NCI-H2107 treated with DMSO at 0.1 percent for 48 hours (cell line): ENCODE measurements around the gene SPAG9.
A peak's percentile ranks its signal among the peaks of the same experiment; 100 is the strongest.

Source experiments
- DNase-seq: peaks from one replicate; lab custom pipeline; 2025; ENCODE audit not compliant: unreplicated experiment; lab: John Stamatoyannopoulos, UW

Gene SPAG9

GRCh38 chr17:50957600-50958575, 162.8 kb downstream of the SPAG9 start:
- no peak for DNase-seq

- peak; percentile 46 for DNase-seq
Observed at GRCh38 chr17:50956750-50957523, 163.7 kb downstream of the SPAG9 start.

DNA sequence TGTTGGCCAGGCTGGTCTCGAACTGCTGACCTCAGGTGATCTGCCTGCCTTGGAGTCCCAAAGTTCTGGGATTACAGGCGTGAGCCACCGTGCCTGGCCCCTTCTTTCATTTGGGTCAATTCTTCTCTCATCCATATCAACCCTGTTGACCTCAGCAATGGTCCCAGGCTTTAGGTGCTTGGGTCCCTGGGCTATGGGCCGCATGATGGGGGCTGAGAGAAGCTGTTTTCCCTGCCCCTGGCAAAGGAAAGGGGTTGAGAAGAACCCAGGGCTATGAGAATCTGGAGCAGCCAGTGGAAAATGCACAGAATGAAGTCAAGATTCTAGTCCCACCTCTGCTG, 164.3 kb downstream of the SPAG9 start:
- DNase-seq: no peak

DNA sequence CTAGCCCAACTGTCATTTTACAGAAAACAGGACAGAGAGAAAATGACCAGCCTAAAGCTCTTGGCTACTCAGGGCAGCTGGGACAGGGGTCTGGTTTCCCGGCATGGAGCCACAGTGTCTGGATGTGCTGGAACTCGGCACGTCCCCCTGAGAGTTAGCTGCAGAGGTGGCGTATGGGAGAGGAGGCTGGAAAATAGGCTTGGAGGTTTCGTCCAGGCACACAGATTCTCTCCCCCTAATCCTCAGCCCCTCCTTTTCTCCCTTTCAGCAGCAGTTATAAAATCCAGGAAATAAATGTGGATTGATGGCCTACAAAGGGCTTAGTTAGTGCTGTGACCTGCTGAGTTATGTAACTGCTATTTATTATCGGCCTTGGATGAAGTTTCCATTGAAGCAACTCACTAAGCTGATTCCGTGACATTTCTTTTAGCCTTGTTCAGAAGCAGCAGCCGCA, 165.0 kb downstream of the SPAG9 start:
- no peak for DNase-seq

- no peak for DNase-seq
Observed at GRCh38 chr17:50955160-50955559, 165.5 kb downstream of the SPAG9 start.

DNA sequence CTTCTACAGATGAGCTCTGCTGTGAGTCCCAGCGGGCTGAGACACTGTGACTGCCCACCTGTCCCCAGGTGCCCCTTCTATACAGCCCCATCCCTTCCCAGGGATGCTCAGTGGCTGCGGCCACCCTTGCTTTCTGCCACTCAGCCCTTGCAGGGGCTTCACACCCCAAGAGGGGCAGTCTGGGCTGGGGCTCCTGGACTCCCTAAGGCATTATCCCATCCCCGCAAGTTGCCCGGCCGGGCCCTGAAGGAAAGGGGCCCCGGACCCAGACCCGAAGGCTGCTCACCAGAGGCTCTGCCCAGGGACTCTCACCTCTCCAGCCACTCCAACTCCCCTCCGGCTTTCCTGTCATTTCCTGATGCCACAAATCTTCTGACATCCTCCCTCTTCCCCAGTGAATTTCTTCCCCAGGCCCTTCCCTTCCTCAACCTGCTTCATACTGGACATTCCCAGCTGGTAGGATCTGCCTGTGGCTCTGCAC, 166.0 kb downstream of the SPAG9 start:
- DNase-seq: no peak

GRCh38 chr17:50953831-50954601, 166.7 kb downstream of the SPAG9 start:
- DNase-seq: peak; percentile 73

GRCh38 chr17:50953518-50953830, 167.2 kb downstream of the SPAG9 start:
- no peak for DNase-seq

- DNase-seq: no peak
Observed at GRCh38 chr17:50952889-50953288, 167.8 kb downstream of the SPAG9 start.

GRCh38 chr17:50952013-50952412, 168.7 kb downstream of the SPAG9 start:
- DNase-seq: peak; percentile 76

DNA sequence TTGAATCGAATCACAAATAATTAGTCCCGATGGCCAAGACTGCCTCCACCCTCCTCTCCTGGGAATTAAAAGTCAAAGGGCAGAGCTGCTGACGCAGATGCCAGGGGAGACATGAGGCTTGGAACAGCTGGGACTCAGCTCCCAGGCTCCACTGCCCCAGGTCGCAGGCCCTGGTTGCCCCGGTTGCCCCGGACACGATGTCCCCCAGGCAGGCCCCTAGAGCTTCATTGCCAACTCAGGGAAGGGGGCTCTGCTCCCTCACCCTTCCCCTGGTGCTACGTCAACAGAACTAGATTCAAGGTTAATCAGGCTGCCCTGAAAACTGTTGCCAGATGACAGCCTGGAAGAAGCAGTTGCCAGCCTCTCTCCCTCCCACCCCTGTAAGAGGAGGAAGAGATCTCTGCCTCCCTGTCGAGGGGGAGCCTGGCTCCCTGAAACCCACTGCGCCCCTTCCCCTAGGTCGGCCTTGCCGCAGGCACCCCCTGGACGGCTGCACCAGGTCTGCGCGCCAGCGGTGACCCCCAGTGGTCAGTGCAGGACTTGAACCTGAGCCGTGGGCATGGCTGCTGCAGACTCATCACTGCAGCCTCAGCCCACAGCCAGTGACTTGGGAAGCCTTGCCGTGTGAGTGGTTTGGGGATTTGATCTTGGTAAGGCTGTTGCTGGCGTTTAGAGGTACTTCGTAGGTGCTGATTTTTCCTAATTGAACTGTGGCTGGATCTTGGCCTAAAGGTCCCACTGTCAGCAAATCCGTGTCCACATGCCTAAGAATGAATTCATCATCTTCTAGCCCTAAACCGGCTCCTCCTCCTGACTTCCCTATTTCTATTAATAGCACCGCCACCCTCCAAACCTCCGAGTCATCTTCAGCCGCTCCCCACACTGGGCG, 170.4 kb downstream of the SPAG9 start:
- peak; percentile 42 for DNase-seq

- DNase-seq: no peak
Observed at GRCh38 chr17:50949128-50949988, 171.3 kb downstream of the SPAG9 start.

GRCh38 chr17:50948711-50949110, 172.0 kb downstream of the SPAG9 start:
- no peak for DNase-seq

GRCh38 chr17:50947782-50948543, 172.7 kb downstream of the SPAG9 start:
- peak; percentile 25 for DNase-seq

DNA sequence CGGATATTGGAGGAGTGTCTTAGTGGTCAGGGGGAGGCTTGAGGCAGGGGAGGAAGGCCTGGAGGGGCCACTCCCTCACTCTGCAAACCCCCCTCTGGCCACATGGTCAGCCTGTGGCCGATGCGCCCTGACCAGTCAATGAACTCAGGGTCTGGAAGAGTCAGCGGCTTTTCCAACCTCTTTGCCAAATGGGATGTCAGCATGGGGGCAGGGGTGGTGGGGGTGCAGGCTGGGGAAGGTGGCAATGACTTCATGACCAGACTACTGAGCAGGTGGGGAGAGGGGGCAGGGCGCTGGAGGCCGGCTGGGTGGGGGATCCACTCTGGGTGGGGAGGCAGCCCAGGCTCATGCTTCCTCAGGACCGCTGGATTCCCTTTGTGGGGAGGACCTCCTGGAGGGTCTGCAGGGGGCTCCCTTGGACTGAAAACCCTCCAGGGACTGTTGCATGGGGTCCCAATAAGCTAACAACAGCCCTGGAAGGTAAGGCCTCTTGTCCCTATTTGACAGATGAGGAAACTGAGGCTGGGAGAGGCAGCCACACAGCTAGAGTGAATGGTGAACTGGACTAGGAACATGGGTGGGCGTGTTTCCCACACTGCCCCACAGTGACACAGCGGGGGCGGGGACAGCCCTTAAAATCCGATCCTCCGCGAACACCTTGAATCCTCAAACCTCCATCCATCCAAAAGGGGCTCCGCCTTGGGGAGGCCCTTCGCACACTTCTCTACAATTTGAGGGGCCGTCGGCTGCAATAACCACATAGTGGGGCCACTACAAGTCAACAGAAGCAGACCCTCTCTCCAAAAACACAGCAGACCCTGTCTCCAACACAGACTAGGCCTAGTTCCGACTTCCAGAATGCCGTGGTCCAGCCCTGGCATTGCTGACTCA, 173.5 kb downstream of the SPAG9 start:
- DNase-seq: no peak

- no peak for DNase-seq
Observed at GRCh38 chr17:50946223-50946890, 174.3 kb downstream of the SPAG9 start.

GRCh38 chr17:50945779-50946222, 174.9 kb downstream of the SPAG9 start:
- DNase-seq: no peak
